ENCODE measurements around the gene SIRT7.

- TF ChIP-seq CTCF (conservative IDR thresholded peaks at IDR 0.05; ENCODE audit: low read length) (no peak), EZH2phosphoT487 (IDR thresholded peaks at IDR 0.05; ENCODE audit: borderline replicate concordance, low read depth, low read length) (no peak)
These were observed 8.7 kb downstream of the SIRT7 start for GRCh38 chr17:81909231-81909630.
